GM21717 (cell line): ENCODE data around the gene MAMDC2.
A peak's percentile ranks its signal among the peaks of the same experiment; 100 is the strongest.

Source experiments
- ATAC-seq: cut with Tn5 transposase; IDR thresholded peaks from one replicate; pipeline ENCODE4 v1.9.1; 2021; ENCODE audit warnings: mild to moderate bottlenecking, moderate library complexity; ENCODE audit not compliant: unreplicated experiment

Gene MAMDC2

GRCh38 chr9:70101265-70101664, 57.6 kb downstream of the MAMDC2 start:
- ATAC-seq, result no peak

- ATAC-seq, result no peak
These were observed 61.5 kb downstream of the MAMDC2 start for GRCh38 chr9:70105147-70105546.

- no peak for ATAC-seq
These were observed 62.9 kb downstream of the MAMDC2 start for GRCh38 chr9:70106571-70106970.

- no peak for ATAC-seq
These were observed 63.9 kb downstream of the MAMDC2 start for GRCh38 chr9:70107558-70107957.

- no peak for ATAC-seq
These were observed 64.5 kb downstream of the MAMDC2 start for GRCh38 chr9:70108181-70108580.

GRCh38 chr9:70110194-70111041, 66.8 kb downstream of the MAMDC2 start:
- no peak for ATAC-seq

- peak; percentile 65 for ATAC-seq
These were observed 67.5 kb downstream of the MAMDC2 start for GRCh38 chr9:70111042-70111602.

GRCh38 chr9:70111641-70112236, 68.1 kb downstream of the MAMDC2 start:
- ATAC-seq, result no peak

GRCh38 chr9:70112981-70113380, 69.3 kb downstream of the MAMDC2 start:
- ATAC-seq, result no peak

GRCh38 chr9:70113403-70114022, 69.9 kb downstream of the MAMDC2 start:
- no peak for ATAC-seq

- no peak for ATAC-seq
These were observed 71.2 kb downstream of the MAMDC2 start for GRCh38 chr9:70114898-70115297.

- ATAC-seq, result no peak
These were observed 74.2 kb downstream of the MAMDC2 start for GRCh38 chr9:70117835-70118319.

- no peak for ATAC-seq
These were observed 76.1 kb downstream of the MAMDC2 start for GRCh38 chr9:70119786-70120185.

GRCh38 chr9:70120834-70121510, 77.3 kb downstream of the MAMDC2 start:
- ATAC-seq, result no peak

GRCh38 chr9:70121818-70122436, 78.3 kb downstream of the MAMDC2 start:
- ATAC-seq, result no peak

GRCh38 chr9:70123695-70124094, 80.0 kb downstream of the MAMDC2 start:
- no peak for ATAC-seq

GRCh38 chr9:70125621-70126263, 82.1 kb downstream of the MAMDC2 start:
- no peak for ATAC-seq

- ATAC-seq, result no peak
These were observed 83.4 kb downstream of the MAMDC2 start for GRCh38 chr9:70127036-70127435.

GRCh38 chr9:70127540-70128416, 84.1 kb downstream of the MAMDC2 start:
- ATAC-seq, result no peak
